ENCODE data around the gene RAD51B. TPM values are rescaled to one million over a fixed set of nuclear protein-coding genes. Genes with fewer than 3 reads are reported as not detected.
A peak's percentile ranks its signal among the peaks of the same experiment; 100 is the strongest.
"Not testable (repeated sequence)": the region's sequence is repeated elsewhere in the genome, so short reads cannot be mapped to it uniquely, and the experiment has no call there.

Gene RAD51B
- total and polyA plus RNA-seq, 9 of the 15 experiments (the other 6 are each of a cell fraction or from before 2014, with no cell fraction given): 8.5 to 17.3 (median 11.3) TPM

DNA sequence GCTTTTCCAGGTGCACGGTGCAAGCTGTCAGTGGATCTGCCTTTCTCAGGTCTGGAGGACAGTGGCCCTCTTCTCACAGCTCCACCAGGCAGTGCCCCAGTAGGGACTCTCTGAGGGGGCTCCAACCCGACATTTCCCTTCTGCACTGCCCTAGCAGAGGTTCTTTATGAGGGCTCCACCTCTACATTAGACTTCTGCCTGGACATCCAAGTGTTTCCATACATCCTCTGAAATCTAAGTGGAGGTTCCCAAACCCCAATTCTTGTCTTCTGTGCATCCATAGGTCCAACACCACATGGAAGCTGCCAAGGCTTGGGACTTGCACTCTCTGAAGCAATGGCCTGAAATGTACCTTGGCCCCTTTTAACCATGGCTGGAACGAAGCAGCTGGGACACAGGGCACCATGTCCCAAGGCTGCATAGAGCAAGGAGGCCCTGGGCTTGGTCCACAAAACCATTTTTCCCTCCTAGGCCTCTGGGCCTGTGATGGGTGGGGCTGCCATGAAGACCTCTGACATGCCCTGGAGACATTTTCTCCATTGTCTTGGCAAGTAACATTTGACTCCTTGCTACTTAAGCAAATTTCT is 282.2 kb downstream of the RAD51B start:
- H3K4me1 ChIP-seq (replicated peaks in 1 of 2; ENCODE audit: control insufficient read depth in 2 of 2, insufficient read depth in 2 of 2, low read length in 2 of 2); H3K27me3 ChIP-seq (ENCODE audit: control insufficient read depth in 2 of 2, insufficient read depth in 2 of 2, low read length in 2 of 2); H2AFZ ChIP-seq (ENCODE audit: low read depth, low read length); CTCF ChIA-PET (ENCODE audit: low intra/inter-chr PET ratio); in situ Hi-C loops (cut with MboI); FAIRE-seq; H3K27ac ChIP-seq (ENCODE audit: extremely low read depth, low read depth, low read length); H4K20me1 ChIP-seq (replicated peaks; ENCODE audit: control insufficient read depth, insufficient read depth, low read length); H3K4me3 ChIP-seq; ATAC-seq; POLR2A ChIA-PET; intact Hi-C loops (cut with micrococcal nuclease); H3K9me3 ChIP-seq (replicated peaks; ENCODE audit: control insufficient read depth, insufficient read depth, low read depth, low read length); H3K4me2 ChIP-seq (ENCODE audit: insufficient read depth, low read length); DNase-seq (ENCODE audit: extremely low read depth in 1 of 4, low spot score in 3 of 4); BruUV-seq (replicated peaks); H3K9me1 ChIP-seq (ENCODE audit: control insufficient read depth, insufficient read depth, low read length); H3K9ac ChIP-seq (ENCODE audit: insufficient read depth in 1 of 2, low read depth in 2 of 2, low read length in 2 of 2); H3K79me2 ChIP-seq (ENCODE audit: control insufficient read depth, insufficient read depth, low read length); H3K36me3 ChIP-seq (ENCODE audit: control insufficient read depth, insufficient read depth, low read length): not testable (repeated sequence)
- peak; percentile 81; the same call in 1 of the 2 replicates for TF ChIP-seq CBX5 (IDR thresholded peaks at IDR 0.05; ENCODE audit: borderline replicate concordance, low read depth)
- TF ChIP-seq ZFP36 (IDR thresholded peaks at IDR 0.05; ENCODE audit: low read depth, low read length, partially characterized antibody): peak; percentile 29
- TF ChIP-seq CBX3 (IDR thresholded peaks at IDR 0.05; ENCODE audit: borderline replicate concordance in 1 of 2, low read length in 2 of 2): peak in 1 of 2 experiments; percentile 56; a peak in 1 of 3 replicates
- TF ChIP-seq, protein P1, sequence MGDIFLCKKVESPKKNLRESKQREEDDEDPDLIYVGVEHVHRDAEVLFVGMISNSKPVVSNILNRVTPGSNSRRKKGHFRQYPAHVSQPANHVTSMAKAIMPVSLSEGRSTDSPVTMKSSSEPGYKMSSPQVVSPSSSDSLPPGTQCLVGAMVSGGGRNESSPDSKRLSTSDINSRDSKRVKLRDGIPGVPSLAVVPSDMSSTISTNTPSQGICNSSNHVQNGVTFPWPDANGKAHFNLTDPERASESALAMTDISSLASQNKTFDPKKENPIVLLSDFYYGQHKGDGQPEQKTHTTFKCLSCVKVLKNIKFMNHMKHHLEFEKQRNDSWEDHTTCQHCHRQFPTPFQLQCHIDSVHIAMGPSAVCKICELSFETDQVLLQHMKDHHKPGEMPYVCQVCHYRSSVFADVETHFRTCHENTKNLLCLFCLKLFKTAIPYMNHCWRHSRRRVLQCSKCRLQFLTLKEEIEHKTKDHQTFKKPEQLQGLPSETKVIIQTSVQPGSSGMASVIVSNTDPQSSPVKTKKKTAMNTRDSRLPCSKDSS (IDR thresholded peaks at IDR 0.05; ENCODE audit: low read depth, partially characterized antibody): peak; percentile 37
- peak; percentile 63 for TF ChIP-seq TRIM28 (IDR thresholded peaks at IDR 0.05)
- TF ChIP-seq CBX1 (IDR thresholded peaks at IDR 0.05; ENCODE audit: low read depth): 0 out of 2 replicates have a peak, but pooled peaks have one; percentile 25
- 39% methylated on average over 3 of the region's 3 CpGs for WGBS (ENCODE audit: insufficient coverage, low coverage, missing lambda C conversion rate)

Data from K562 (cell line).